Measurements from ENCODE around the gene EML3.

DNA sequence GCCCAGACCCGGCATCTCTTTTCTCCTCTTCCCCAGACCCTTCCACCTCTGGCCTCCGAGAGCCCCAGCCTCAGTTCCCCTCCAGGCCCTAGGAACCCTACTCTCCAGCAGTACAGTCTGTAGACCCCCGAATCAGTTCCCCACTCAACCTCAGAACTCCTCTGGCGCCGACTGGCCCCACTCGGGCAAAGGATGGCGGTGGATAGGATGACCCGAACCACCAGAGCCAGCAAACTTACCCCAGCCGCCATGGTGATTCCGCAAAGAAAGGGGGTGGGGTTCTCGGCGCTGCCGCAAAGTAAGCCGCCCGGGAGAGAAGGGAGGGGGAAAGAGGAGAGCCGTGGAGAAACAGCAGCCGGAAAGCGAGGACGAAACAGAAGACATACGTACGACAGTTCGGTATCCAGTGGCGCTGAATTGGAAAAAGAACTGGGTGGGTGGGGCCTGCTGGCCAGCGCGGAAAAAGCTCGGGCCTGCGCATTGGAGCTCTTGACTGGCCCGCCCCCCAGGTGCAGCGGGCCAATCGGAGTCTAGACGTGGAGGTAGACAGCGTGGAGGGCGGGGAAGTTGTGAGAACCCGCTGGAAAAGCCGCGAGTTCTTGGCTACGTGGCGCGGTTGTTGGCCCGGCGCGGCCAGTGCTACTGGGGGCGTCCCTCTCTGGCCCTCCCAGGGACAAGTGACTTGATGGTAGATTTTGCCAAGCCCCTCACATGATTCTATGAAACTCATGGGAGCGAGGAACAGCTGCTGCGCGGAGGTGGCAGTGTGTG is 38.8 kb downstream of the EML3 start, which contains the start of gene EEF1G:
- TF ChIP-seq ARNTL (CRISPR knock-in tag; IDR thresholded peaks at IDR 0.05; ENCODE audit: borderline replicate concordance, low read depth) (no peak), ZFP30 (CRISPR knock-in tag; IDR thresholded peaks at IDR 0.05) (no peak), ESRRG (CRISPR knock-in tag; IDR thresholded peaks at IDR 0.05) (no peak), ZFP3 (CRISPR knock-in tag; IDR thresholded peaks at IDR 0.05) (no peak), OSR1 (CRISPR knock-in tag; IDR thresholded peaks at IDR 0.05) (no peak), PPARA (CRISPR knock-in tag; IDR thresholded peaks at IDR 0.05; ENCODE audit: borderline replicate concordance) (no peak), TCF4 (CRISPR knock-in tag; IDR thresholded peaks at IDR 0.05; ENCODE audit: borderline replicate concordance) (no peak), CSDC2 (CRISPR knock-in tag; IDR thresholded peaks at IDR 0.05) (no peak), ISL1 (CRISPR knock-in tag; IDR thresholded peaks at IDR 0.05) (no peak), RARB (CRISPR knock-in tag; IDR thresholded peaks at IDR 0.05) (no peak), BACH2 (CRISPR knock-in tag; IDR thresholded peaks at IDR 0.05; ENCODE audit: borderline replicate concordance) (no peak)
- TF ChIP-seq, protein P1, sequence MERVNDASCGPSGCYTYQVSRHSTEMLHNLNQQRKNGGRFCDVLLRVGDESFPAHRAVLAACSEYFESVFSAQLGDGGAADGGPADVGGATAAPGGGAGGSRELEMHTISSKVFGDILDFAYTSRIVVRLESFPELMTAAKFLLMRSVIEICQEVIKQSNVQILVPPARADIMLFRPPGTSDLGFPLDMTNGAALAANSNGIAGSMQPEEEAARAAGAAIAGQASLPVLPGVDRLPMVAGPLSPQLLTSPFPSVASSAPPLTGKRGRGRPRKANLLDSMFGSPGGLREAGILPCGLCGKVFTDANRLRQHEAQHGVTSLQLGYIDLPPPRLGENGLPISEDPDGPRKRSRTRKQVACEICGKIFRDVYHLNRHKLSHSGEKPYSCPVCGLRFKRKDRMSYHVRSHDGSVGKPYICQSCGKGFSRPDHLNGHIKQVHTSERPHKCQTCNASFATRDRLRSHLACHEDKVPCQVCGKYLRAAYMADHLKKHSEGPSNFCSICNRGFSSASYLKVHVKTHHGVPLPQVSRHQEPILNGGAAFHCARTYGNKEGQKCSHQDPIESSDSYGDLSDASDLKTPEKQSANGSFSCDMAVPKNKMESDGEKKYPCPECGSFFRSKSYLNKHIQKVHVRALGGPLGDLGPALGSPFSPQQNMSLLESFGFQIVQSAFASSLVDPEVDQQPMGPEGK (CRISPR knock-in tag; IDR thresholded peaks at IDR 0.05; ENCODE audit: borderline replicate concordance): no peak
- TF ChIP-seq, protein P2, sequence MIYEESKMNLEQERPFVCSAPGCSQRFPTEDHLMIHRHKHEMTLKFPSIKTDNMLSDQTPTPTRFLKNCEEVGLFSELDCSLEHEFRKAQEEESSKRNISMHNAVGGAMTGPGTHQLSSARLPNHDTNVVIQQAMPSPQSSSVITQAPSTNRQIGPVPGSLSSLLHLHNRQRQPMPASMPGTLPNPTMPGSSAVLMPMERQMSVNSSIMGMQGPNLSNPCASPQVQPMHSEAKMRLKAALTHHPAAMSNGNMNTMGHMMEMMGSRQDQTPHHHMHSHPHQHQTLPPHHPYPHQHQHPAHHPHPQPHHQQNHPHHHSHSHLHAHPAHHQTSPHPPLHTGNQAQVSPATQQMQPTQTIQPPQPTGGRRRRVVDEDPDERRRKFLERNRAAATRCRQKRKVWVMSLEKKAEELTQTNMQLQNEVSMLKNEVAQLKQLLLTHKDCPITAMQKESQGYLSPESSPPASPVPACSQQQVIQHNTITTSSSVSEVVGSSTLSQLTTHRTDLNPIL (CRISPR knock-in tag; IDR thresholded peaks at IDR 0.05; ENCODE audit: low read depth): no peak
- TF ChIP-seq, protein P3, sequence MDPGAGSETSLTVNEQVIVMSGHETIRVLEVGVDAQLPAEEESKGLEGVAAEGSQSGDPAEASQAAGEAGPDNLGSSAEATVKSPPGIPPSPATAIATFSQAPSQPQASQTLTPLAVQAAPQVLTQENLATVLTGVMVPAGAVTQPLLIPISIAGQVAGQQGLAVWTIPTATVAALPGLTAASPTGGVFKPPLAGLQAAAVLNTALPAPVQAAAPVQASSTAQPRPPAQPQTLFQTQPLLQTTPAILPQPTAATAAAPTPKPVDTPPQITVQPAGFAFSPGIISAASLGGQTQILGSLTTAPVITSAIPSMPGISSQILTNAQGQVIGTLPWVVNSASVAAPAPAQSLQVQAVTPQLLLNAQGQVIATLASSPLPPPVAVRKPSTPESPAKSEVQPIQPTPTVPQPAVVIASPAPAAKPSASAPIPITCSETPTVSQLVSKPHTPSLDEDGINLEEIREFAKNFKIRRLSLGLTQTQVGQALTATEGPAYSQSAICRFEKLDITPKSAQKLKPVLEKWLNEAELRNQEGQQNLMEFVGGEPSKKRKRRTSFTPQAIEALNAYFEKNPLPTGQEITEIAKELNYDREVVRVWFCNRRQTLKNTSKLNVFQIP (CRISPR knock-in tag; IDR thresholded peaks at IDR 0.05; ENCODE audit: borderline replicate concordance, low read depth): no peak

All from SK-N-SH treated with all-trans-retinoic acid at 6 μM for 48 hours (cell line).